RWPE2 (cell line): ENCODE measurements around the gene ANKRA2.
"Not testable (repeated sequence)": the region's sequence is repeated elsewhere in the genome, so short reads cannot be mapped to it uniquely, and the experiment has no call there.

Experiments
- ATAC-seq: fragments of 200-7000 bp; cut with Tn5 transposase; 3 replicates; pipeline ENCODE4 v1.9.1; 2021; ENCODE audit warnings: low read depth
- DNase-seq: peaks from one replicate; pipeline ENCODE4 v3.0.0-alpha.2; 2020; ENCODE audit warnings: low spot score
- H3K27ac ChIP-seq: fragments of 450-650 bp; 2 replicates; pipeline ENCODE4 v1.5.1; 2017; ENCODE audit warnings: mild to moderate bottlenecking; ENCODE audit not compliant: poor library complexity, severe bottlenecking
- H3K27me3 ChIP-seq: fragments of 250-450 bp; sonication (Bioruptor Pico); 2 replicates; pipeline ENCODE4 v1.5.1; 2021; ENCODE audit warnings: mild to moderate bottlenecking, moderate library complexity; ENCODE audit not compliant: insufficient read depth, poor library complexity, severe bottlenecking
- H3K36me3 ChIP-seq: fragments of 250-450 bp; sonication (Bioruptor Pico); 2 replicates; pipeline ENCODE4 v1.5.1; 2020; ENCODE audit warnings: low read depth, mild to moderate bottlenecking, moderate library complexity
- H3K4me1 ChIP-seq: fragments of 250-450 bp; sonication (Bioruptor Pico); 2 replicates; pipeline ENCODE4 v1.5.1; 2021; ENCODE audit warnings: mild to moderate bottlenecking, moderate library complexity; ENCODE audit not compliant: insufficient read depth, poor library complexity, severe bottlenecking
- H3K4me3 ChIP-seq: fragments of 250-450 bp; sonication (Bioruptor Pico); 2 replicates; pipeline ENCODE4 v1.5.1; 2021; ENCODE audit warnings: mild to moderate bottlenecking, moderate library complexity; ENCODE audit not compliant: severe bottlenecking
- H3K9me3 ChIP-seq: fragments of 250-450 bp; sonication (Bioruptor Pico); 2 replicates; pipeline ENCODE4 v1.5.1; 2021; ENCODE audit warnings: mild to moderate bottlenecking, moderate library complexity; ENCODE audit not compliant: severe bottlenecking
- TF ChIP-seq, protein P1 (sequence below): fragments of 450-650 bp; IDR thresholded peaks from one replicate; pipeline ENCODE4 v1.5.1; 2017; ENCODE audit warnings: mild to moderate bottlenecking, moderate library complexity; ENCODE audit not compliant: poor library complexity, severe bottlenecking

ANKRA2 gene

DNA sequence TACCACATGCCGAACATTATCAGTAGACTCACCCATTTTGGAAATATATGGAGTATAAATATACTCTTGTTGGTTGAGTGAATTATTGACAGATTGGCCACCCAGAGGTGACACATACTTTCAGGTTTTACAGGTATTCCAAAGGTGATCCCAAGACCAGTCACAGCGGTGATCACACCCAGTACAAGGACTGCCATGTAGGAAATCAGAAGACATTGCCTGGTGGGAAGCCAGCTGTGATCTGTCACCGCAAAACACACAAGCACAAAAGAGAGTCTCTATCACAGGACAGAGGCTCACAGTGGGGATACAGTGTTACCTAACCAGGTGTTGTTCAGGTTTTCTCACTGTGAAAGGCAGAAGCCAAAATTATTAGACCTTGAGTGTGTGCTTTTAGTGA is 51.4 kb downstream of the ANKRA2 start:
- Histone ChIP-seq H3K4me1 (peaks cover 10% of the 10 kb centered on the region), H3K9me3 (no peaks in the 10 kb centered on the region), H3K27me3 (no peaks in the 10 kb centered on the region), H3K4me3 (no peak overlapping the region), H3K27ac (no peak overlapping the region), H3K36me3 (no peaks in the 10 kb centered on the region)
- DNase-seq (no peak), ATAC-seq (no peak)
- TF ChIP-seq, protein P1, sequence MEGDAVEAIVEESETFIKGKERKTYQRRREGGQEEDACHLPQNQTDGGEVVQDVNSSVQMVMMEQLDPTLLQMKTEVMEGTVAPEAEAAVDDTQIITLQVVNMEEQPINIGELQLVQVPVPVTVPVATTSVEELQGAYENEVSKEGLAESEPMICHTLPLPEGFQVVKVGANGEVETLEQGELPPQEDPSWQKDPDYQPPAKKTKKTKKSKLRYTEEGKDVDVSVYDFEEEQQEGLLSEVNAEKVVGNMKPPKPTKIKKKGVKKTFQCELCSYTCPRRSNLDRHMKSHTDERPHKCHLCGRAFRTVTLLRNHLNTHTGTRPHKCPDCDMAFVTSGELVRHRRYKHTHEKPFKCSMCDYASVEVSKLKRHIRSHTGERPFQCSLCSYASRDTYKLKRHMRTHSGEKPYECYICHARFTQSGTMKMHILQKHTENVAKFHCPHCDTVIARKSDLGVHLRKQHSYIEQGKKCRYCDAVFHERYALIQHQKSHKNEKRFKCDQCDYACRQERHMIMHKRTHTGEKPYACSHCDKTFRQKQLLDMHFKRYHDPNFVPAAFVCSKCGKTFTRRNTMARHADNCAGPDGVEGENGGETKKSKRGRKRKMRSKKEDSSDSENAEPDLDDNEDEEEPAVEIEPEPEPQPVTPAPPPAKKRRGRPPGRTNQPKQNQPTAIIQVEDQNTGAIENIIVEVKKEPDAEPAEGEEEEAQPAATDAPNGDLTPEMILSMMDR, result no peak

DNA sequence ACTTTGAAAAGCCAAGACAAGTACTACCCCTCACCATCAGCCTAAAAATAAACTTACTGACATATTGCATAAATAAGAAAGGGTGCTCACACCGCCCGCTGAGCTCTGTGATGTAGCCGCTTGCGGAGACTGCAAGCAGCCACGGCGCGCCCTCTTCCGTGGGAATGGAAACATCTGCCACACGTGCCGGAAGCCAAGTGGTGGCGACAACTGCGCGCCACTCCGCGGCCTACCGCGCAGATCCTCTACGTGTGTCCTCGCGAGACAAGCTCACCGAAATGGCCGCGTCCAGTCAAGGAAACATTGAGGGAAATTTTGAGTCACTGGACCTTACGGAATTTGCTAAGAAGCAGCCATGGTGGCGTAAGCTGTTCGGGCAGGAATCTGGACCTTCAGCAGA is 56.9 kb downstream of the ANKRA2 start:
- H3K9me3 ChIP-seq, H3K27ac ChIP-seq, H3K4me1 ChIP-seq, ATAC-seq, DNase-seq, H3K27me3 ChIP-seq, H3K4me3 ChIP-seq: not testable (repeated sequence)
- peaks cover 27% of the 10 kb centered on the region for H3K36me3 ChIP-seq

DNA sequence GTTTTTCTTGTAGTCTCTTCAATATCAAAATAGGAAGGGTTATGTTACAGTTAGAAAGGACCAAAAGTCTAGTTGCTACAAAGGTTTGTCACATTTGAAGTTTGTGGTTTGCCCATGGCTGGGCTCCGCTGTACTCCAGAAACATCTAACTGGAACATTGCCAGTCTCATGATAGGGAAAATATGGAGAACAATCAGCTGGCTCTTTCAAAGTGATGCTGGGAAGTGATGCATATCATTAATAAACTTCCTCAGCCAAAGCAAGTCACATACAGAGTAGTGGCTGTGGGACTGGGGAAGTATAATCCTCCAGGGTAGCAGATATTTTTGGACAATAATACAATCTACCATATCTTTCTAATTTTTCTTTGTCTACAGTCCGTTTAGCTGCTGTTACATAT is 58.4 kb downstream of the ANKRA2 start:
- TF ChIP-seq, protein P1, result no peak
- peaks cover 42% of the 10 kb centered on the region for H3K36me3 ChIP-seq

DNA sequence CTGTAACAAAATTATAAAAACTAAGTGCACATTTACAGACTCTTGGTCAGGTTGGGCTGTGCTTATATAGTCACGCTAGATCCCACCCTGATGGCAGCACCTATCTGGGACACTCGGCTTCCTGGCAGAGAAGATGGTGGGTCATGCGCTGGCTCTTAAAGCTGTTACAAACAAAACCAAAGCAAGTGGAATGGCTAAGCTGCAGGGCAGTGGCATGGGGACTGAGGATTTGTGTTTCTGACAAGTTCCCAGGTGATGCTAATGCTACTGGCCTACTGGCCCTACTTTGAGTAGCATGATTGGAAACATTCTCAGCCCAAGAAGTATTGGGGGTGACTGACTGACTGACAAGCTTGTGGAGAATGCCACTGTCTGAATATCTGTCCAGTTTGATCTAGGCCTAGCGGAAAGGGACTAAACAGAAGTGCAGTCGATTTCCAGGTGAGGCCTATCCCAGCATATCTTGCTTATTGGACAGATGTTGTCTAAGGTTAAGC is 58.9 kb downstream of the ANKRA2 start:
- Histone ChIP-seq H3K27ac (no peak overlapping the region), H3K9me3 (no peaks in the 10 kb centered on the region), H3K27me3 (no peaks in the 10 kb centered on the region), H3K4me3 (no peak overlapping the region), H3K36me3 (peaks cover 47% of the 10 kb centered on the region), H3K4me1 (no peaks in the 10 kb centered on the region)
- peak; percentile 39 for ATAC-seq
- no peak for DNase-seq
- TF ChIP-seq, protein P1, result no peak

More for the DNA sequence above, 58.4 kb downstream of the ANKRA2 start:
- Histone ChIP-seq H3K9me3 (no peaks in the 10 kb centered on the region), H3K4me3 (no peak overlapping the region), H3K27ac (no peak overlapping the region), H3K4me1 (no peaks in the 10 kb centered on the region), H3K27me3 (no peaks in the 10 kb centered on the region)
- no peak for DNase-seq
- ATAC-seq, result peak; percentile 18; the same call in 1 of the 3 replicates
